Neutrophil (primary cell): ENCODE results near the gene ISM2.

Experiments
- H3K27ac ChIP-seq: fragments of 200-600 bp; sonication (generic); 2 replicates; pipeline ENCODE4 v1.5.1; 2016; ENCODE audit warnings: mild to moderate bottlenecking, moderate library complexity
- H3K27me3 ChIP-seq: fragments of 200-600 bp; sonication (generic); 2 replicates; pipeline ENCODE4 v1.6.0; 2016; ENCODE audit warnings: mild to moderate bottlenecking
- H3K36me3 ChIP-seq: fragments of 200-600 bp; sonication (generic); 2 replicates; pipeline ENCODE4 v1.5.1; 2017
- H3K4me1 ChIP-seq, 2 experiments: fragments of 200-600 bp in 1 of 2; sonication (generic) in 1 of 2; 1 replicate in 1 of 2; 2 replicates in 1 of 2; pipeline versions ENCODE4 v1.5.1 to v1.6.1; 2013 to 2016; ENCODE audit warnings: low read depth in 1 of 2, low read length in 1 of 2, mild to moderate bottlenecking in 1 of 2, moderate library complexity in 1 of 2; ENCODE audit not compliant: control insufficient read depth in 1 of 2, insufficient read depth in 1 of 2
- H3K4me3 ChIP-seq, 2 experiments: fragments of 200-600 bp in 1 of 2; sonication (generic) in 1 of 2; 1 replicate in 1 of 2; 2 replicates in 1 of 2; pipeline ENCODE4 v1.5.1; 2013 to 2016; ENCODE audit warnings: low read depth in 1 of 2, low read length in 1 of 2, mild to moderate bottlenecking in 1 of 2, moderate library complexity in 1 of 2
- H3K9me3 ChIP-seq: fragments of 200-600 bp; sonication (generic); 2 replicates; pipeline ENCODE4 v1.5.1; 2016
- CTCF ChIP-seq: fragments of 200-600 bp; sonication (generic); IDR thresholded peaks from 2 replicates; pipeline ENCODE4 v1.5.1; 2016; ENCODE audit warnings: antibody characterized with exemption

ISM2 gene

GRCh38 chr14:77436042-77436441 is 62.6 kb downstream of the ISM2 start:
- H3K27me3 ChIP-seq: no peaks in the 10 kb centered on the region
- H3K9me3 ChIP-seq: no peaks in the 10 kb centered on the region
- H3K4me1 ChIP-seq: no peaks in the 10 kb centered on the region
- peaks cover 92% of the 10 kb centered on the region for H3K36me3 ChIP-seq
- no peak overlapping the region for H3K4me3 ChIP-seq
- no peak for TF ChIP-seq CTCF
- no peak overlapping the region for H3K27ac ChIP-seq

GRCh38 chr14:77426396-77426795 is 72.2 kb downstream of the ISM2 start:
- Histone ChIP-seq H3K4me3 (no peak overlapping the region), H3K4me1 (no peaks in the 10 kb centered on the region), H3K9me3 (no peaks in the 10 kb centered on the region), H3K27ac (no peak overlapping the region), H3K36me3 (peaks cover 89% of the 10 kb centered on the region), H3K27me3 (no peaks in the 10 kb centered on the region)
- TF ChIP-seq CTCF: no peak

- H3K4me1 ChIP-seq: no peaks in the 10 kb centered on the region
- no peak overlapping the region for H3K4me3 ChIP-seq
- H3K9me3 ChIP-seq: no peaks in the 10 kb centered on the region
- H3K36me3 ChIP-seq: peaks cover 85% of the 10 kb centered on the region
- H3K27ac ChIP-seq: no peak overlapping the region
- H3K27me3 ChIP-seq: no peaks in the 10 kb centered on the region
- no peak for TF ChIP-seq CTCF
Measured at GRCh38 chr14:77424862-77425261, 73.8 kb downstream of the ISM2 start.
